Smooth muscle cell (in vitro differentiated cells): ENCODE data around the gene ALKBH2. TPM values are rescaled to one million over a fixed set of nuclear protein-coding genes. Genes with fewer than 3 reads are reported as not detected.
"Not testable (repeated sequence)": the region's sequence is repeated elsewhere in the genome, so short reads cannot be mapped to it uniquely, and the experiment has no call there.

Experiments used
- DNase-seq: peaks from one replicate; lab custom pipeline; 2025; ENCODE audit not compliant: unreplicated experiment; lab: John Stamatoyannopoulos, UW
- H2AFZ ChIP-seq: fragments of 200-600 bp; sonication (generic); 2 replicates; pipeline ENCODE4 v1.6.0; 2016; ENCODE audit warnings: antibody characterized with exemption, low read depth, mild to moderate bottlenecking
- H3F3A ChIP-seq: fragments of 200-600 bp; sonication (generic); 2 replicates; pipeline ENCODE4 v1.6.0; 2017; ENCODE audit warnings: antibody characterized with exemption, low read depth
- H3K27ac ChIP-seq: fragments of 200-600 bp; sonication (generic); 2 replicates; pipeline ENCODE4 v1.5.1; 2016; ENCODE audit warnings: low read depth, mild to moderate bottlenecking
- H3K27me3 ChIP-seq: fragments of 200-600 bp; sonication (generic); 2 replicates; pipeline ENCODE4 v1.6.1; 2016; ENCODE audit warnings: low read depth, mild to moderate bottlenecking
- H3K36me3 ChIP-seq: fragments of 200-600 bp; sonication (generic); 2 replicates; pipeline ENCODE4 v1.5.1; 2016; ENCODE audit warnings: low read depth
- H3K4me1 ChIP-seq: fragments of 200-600 bp; sonication (generic); 2 replicates; pipeline ENCODE4 v1.5.1; 2016; ENCODE audit warnings: low read depth
- H3K4me2 ChIP-seq: fragments of 200-600 bp; sonication (generic); 2 replicates; pipeline ENCODE4 v1.6.0; 2016; ENCODE audit warnings: mild to moderate bottlenecking
- H3K4me3 ChIP-seq: fragments of 200-600 bp; sonication (generic); 2 replicates; pipeline ENCODE4 v1.5.1; 2016; ENCODE audit warnings: mild to moderate bottlenecking
- H3K79me2 ChIP-seq: fragments of 200-600 bp; sonication (generic); 2 replicates; pipeline ENCODE4 v1.6.0; 2016; ENCODE audit warnings: low read depth, mild to moderate bottlenecking
- H3K9ac ChIP-seq: fragments of 200-600 bp; sonication (generic); 2 replicates; pipeline ENCODE4 v1.6.0; 2016; ENCODE audit warnings: low read depth
- H3K9me3 ChIP-seq: fragments of 200-600 bp; sonication (generic); replicated peaks from 2 replicates; pipeline ENCODE4 v1.5.1; 2016; ENCODE audit warnings: low read depth
- H4K20me1 ChIP-seq: fragments of 200-600 bp; sonication (generic); 2 replicates; pipeline ENCODE4 v1.6.0; 2016; ENCODE audit warnings: low read depth
- CTCF ChIP-seq: fragments of 200-600 bp; sonication (generic); IDR thresholded peaks from 2 replicates; pipeline ENCODE4 v1.5.1; 2017; ENCODE audit warnings: borderline replicate concordance, mild to moderate bottlenecking, antibody characterized with exemption; ENCODE audit not compliant: insufficient read depth, poor library complexity, severe bottlenecking
- WGBS: methylation state at CpG from one replicate; pipeline ENCODE4 v1.1.7; 2016; ENCODE audit warnings: low lambda C conversion rate; 5-methylcytosine and 5-hydroxymethylcytosine counted together
- polyA plus RNA-seq: library from polyadenylated mRNA; unstranded; fragments of >200 nt; fragmentation: Nextera tagmentation; extraction: Ambion mirVana; gene quantifications from 2 replicates; pipeline ENCODE4 v1.2.1, GENCODE V29; 2016
- total RNA-seq: library from RNA; depleted of rRNA; stranded (reverse); fragments of >200 nt; gene quantifications from 2 replicates; pipeline ENCODE4 v1.2.3, GENCODE V29; 2014

Gene ALKBH2
- total and polyA plus RNA-seq, 2 experiments from 2014 or later: 13.6 to 17.6 TPM

GRCh38 chr12:109052097-109052413 lies 41.2 kb downstream of the ALKBH2 start:
- Histone ChIP-seq H3K4me3 (peak overlapping the region; percentile 97), H3K27me3 (no peaks in the 10 kb centered on the region), H3F3A (no peaks in the 10 kb centered on the region), H3K27ac (no peak overlapping the region), H4K20me1 (no peaks in the 10 kb centered on the region), H2AFZ (peak overlapping the region; percentile 99), H3K9ac (peak overlapping the region; percentile 87), H3K9me3 (no peaks in the 10 kb centered on the region), H3K4me1 (peaks cover 6% of the 10 kb centered on the region), H3K79me2 (peaks cover 9% of the 10 kb centered on the region), H3K4me2 (peak overlapping the region; percentile 93), H3K36me3 (no peaks in the 10 kb centered on the region)
- WGBS: 40% methylated on average over 6 of the region's 6 CpGs
- no peak for TF ChIP-seq CTCF
- DNase-seq: no peak

GRCh38 chr12:109049794-109050193 lies 43.5 kb downstream of the ALKBH2 start:
- H3K9me3 ChIP-seq, DNase-seq, H2AFZ ChIP-seq, H3F3A ChIP-seq, H3K27me3 ChIP-seq, H3K27ac ChIP-seq, H3K4me2 ChIP-seq, H3K4me1 ChIP-seq, H4K20me1 ChIP-seq, H3K4me3 ChIP-seq, H3K36me3 ChIP-seq, H3K79me2 ChIP-seq, H3K9ac ChIP-seq: not testable (repeated sequence)
- 89% methylated on average over 8 of the region's 8 CpGs for WGBS

GRCh38 chr12:109048706-109049105 lies 44.6 kb downstream of the ALKBH2 start:
- H4K20me1 ChIP-seq, H3K27me3 ChIP-seq, H3K4me1 ChIP-seq, H2AFZ ChIP-seq, H3K79me2 ChIP-seq, H3K4me3 ChIP-seq, H3K9ac ChIP-seq, H3K27ac ChIP-seq, H3K9me3 ChIP-seq, H3K36me3 ChIP-seq, H3K4me2 ChIP-seq, DNase-seq, H3F3A ChIP-seq: not testable (repeated sequence)
- WGBS: 87% methylated on average over 3 of the region's 3 CpGs

- no peak overlapping the region for H3K27ac ChIP-seq
- no peak overlapping the region for H3K4me3 ChIP-seq
- DNase-seq: no peak
- no peaks in the 10 kb centered on the region for H3K4me1 ChIP-seq
- WGBS: 77% methylated on average over 8 of the region's 8 CpGs
- TF ChIP-seq CTCF: no peak
- peaks cover 17% of the 10 kb centered on the region for H3K27me3 ChIP-seq
- H3K4me2 ChIP-seq: no peak overlapping the region
- H3K79me2 ChIP-seq: no peaks in the 10 kb centered on the region
- no peaks in the 10 kb centered on the region for H3K9me3 ChIP-seq
- no peaks in the 10 kb centered on the region for H3K36me3 ChIP-seq
- H4K20me1 ChIP-seq: no peaks in the 10 kb centered on the region
- no peak overlapping the region for H3K9ac ChIP-seq
- H2AFZ ChIP-seq: no peak overlapping the region
- no peaks in the 10 kb centered on the region for H3F3A ChIP-seq
Measured at GRCh38 chr12:109047081-109047805, 46.0 kb downstream of the ALKBH2 start.

- no peak overlapping the region for H3K9ac ChIP-seq
- TF ChIP-seq CTCF: no peak
- 86% methylated on average over 5 of the region's 5 CpGs for WGBS
Measured at GRCh38 chr12:109044241-109044640, 49.0 kb downstream of the ALKBH2 start.

More at GRCh38 chr12:109044241-109044640, 49.0 kb downstream of the ALKBH2 start:
- Histone ChIP-seq H3F3A (no peaks in the 10 kb centered on the region), H3K4me2 (no peak overlapping the region), H3K4me1 (no peaks in the 10 kb centered on the region), H4K20me1 (no peaks in the 10 kb centered on the region), H3K4me3 (no peak overlapping the region), H3K9me3 (no peaks in the 10 kb centered on the region), H2AFZ (no peak overlapping the region), H3K27me3 (peaks cover 19% of the 10 kb centered on the region), H3K27ac (no peak overlapping the region), H3K36me3 (no peaks in the 10 kb centered on the region), H3K79me2 (no peaks in the 10 kb centered on the region)
- DNase-seq: no peak
